GM20000 (cell line): ENCODE data around the gene DBH.

ENCODE experiments used
- DNase-seq: peaks from one replicate; pipeline ENCODE4 v3.0.0; 2012; ENCODE audit warnings: low spot score
- CTCF ChIP-seq: IDR thresholded peaks from 2 replicates; pipeline ENCODE4 v1.5.1; 2012; ENCODE audit warnings: mild to moderate bottlenecking, control low read depth; ENCODE audit errors: extremely low read depth, missing control alignments

DBH gene

GRCh38 chr9:133654736-133655657 is 18.8 kb downstream of the DBH start:
- TF ChIP-seq CTCF: no peak
- DNase-seq: no peak

- TF ChIP-seq CTCF: no peak
- no peak for DNase-seq
These were observed 19.5 kb downstream of the DBH start for GRCh38 chr9:133655701-133656100.

- DNase-seq: no peak
- TF ChIP-seq CTCF: no peak
These were observed 20.3 kb downstream of the DBH start for GRCh38 chr9:133656211-133657119.

- TF ChIP-seq CTCF: no peak
- no peak for DNase-seq
These were observed 21.0 kb downstream of the DBH start for GRCh38 chr9:133657120-133657661.

GRCh38 chr9:133658442-133659431 is 22.6 kb downstream of the DBH start:
- DNase-seq: no peak
- no peak for TF ChIP-seq CTCF

- TF ChIP-seq CTCF: no peak
- DNase-seq: no peak
These were observed 23.4 kb downstream of the DBH start for GRCh38 chr9:133659516-133659915.
